Stimulated activated CD4-positive, alpha-beta T cell treated with anti-CD3 and anti-CD28 coated beads, Interleukin-15, amount 100 ng/mL, for 1 hour (primary cell): ENCODE data around the gene TXNDC5.

Source experiments
- DNase-seq, 2 donors: peaks; one replicate each; pipeline ENCODE4 v3.0.0-alpha.2; 2020; ENCODE audit warnings: low read depth in 1 of 2, low spot score in 1 of 2

The TXNDC5 gene

DNA sequence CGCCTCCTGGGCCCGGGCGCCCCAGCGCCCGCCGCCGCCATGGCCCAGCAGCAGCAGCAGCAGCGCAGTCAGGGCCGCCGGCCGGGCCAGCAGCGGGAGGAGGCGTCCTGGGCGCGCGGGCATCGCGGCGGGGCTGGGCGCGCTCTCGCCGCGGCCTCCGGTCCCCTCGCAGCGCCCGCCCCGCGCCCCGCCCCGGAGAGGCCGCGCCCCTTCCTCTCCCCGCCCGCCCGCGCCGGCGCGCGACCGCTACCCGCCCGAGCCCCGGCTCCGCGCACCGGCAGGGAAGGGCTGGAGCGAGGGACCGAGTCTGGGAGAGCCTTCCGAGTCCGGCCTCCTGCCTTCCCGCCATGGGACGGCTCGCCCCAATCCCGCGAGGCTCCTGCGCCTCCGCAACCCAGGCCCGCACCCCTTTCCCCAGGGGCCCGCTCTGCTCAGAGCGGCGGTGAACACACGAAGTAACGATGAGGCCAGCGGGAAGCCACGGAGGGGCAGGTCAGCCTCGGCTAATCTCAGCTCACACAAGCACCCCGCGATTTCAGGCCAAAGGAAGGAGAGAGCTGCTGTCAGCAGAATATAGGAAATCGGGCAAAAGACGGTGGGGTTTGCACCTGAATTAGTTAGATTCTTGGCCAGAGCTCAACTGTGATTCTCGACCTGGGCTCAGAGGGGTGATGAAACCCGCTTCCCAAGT lies at the start of gene TXNDC5:
TXNDC5 (minus strand) TSS at position 135 of the 691 bp plus-strand sequence; CDS start at position 123, 12 bp downstream.
- peak; percentile 37 to 72 for DNase-seq

DNA sequence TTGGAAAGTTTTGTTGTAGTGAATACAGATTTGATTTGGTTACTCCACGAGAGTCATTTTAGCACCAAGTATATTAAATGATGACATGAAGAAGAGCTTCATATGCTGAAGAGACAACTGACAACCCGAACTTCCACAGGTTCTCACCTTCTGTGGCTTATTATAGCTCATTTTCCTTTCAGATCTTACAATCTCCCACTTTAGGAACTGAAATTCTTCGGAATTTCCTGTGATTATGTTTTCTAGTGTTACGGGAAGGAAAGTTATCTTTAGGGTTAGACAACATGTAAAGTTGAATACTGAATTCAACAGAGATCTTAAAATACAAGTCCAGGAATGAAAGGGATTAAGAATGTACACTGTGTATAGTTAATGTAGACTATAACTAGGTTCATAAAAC lies 49.6 kb upstream of the TXNDC5 start:
- no peak for DNase-seq

DNA sequence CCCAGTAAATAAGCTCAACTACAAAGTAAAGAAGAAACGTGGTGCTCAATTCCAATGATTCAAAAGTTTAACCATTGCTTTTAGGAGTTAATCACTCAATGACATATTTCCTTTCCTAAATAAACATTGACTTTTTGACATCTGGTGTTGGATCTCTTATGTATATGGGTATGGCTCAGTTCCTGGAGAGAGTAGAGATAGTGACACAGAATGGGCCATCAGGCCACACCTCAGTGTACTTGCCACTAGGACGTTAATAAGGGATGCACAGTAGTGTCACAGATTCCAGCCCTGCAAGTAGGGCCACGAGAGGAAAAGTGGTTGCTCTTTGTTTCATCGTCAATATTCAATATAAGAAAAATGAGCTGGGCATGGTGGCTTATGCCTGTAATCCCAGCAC lies 48.9 kb upstream of the TXNDC5 start:
- no peak for DNase-seq

DNA sequence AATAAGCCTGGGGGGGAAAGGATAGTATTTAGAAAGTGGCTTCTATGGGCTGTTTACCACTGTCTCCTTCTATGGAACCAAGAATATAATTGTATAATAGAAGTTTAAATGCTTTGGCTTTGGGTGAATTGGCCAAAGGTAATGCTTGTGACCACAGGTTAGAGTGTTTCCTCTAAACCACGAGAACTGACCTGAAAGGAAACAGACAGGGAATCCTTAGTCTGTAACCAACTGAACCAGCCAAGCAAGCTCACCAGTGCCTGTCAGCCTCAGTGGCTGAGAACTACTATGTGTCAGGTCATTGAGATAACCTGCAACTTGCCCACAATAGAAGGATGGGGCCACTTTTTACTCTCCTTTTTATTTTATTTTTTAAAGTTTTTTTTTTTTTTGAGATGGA lies 47.9 kb upstream of the TXNDC5 start:
- no peak for DNase-seq

DNA sequence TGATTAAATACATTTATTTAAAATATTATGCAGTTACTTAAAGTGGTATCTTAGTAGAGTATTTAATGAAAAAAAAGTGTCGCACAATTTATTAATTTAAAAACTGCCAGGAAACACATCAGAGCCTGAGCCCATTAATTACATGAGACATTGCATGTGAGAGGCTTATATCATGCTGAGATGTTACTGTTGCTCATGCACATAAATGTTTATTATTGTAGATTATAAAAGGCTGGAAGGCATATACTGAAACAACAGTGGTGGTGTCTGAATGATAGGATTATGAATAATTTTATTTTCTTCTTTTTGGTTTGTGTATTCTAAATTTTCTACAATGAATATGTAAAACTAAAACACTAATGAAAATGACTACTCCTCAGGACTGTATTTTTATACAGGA lies 45.7 kb upstream of the TXNDC5 start:
- DNase-seq: no peak

DNA sequence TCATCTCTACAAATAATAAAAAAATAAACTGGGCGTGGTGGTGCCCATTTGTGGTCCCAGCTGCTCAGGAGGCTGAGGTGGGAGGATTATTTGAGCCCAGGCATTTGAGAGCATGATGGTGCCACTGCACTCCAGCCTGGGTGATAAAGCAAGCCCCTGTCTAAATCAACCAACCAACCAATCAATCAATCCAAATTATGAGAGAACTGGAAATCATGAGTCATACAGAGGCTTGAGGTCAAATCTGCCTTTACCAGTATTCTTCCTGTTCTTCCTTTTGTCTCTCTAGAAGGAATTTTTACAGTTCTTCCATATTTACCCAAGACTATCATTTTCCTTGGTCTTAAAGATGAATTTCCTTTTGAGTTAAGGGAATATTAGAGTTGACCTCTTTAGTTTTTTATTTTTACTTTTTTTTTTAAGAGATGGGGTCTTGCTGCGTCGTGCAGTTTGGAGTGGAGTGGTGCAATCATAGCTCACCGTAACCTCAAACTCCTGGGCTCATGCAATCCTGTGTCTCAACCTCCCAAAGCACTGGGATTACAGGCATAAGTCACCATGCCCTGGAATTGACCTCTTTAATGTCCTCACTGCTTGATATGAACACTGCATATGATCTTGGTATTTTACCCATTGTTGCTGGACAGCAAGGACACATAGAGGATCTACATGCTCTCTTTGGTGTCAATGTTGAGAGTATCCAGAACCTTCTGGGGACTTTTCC lies 44.1 kb upstream of the TXNDC5 start:
- DNase-seq: no peak

DNA sequence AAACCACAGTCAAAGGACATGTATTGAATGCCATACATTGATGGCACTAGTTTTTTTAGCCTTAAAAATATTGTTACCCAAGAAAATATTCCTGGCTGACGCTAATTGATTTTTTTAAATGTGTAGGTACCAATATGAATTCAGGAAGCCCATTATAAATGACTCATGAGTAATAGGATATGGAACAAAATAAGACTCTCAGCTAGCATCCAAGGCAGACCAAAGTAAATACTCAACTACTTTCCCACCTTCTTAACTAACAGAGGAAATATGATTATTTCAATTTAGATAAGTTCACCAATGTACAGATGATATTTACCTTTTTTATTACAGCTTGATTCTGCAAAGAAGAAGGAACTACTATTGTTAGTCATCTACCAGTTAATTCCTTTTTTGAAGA lies 43.2 kb upstream of the TXNDC5 start:
- DNase-seq: no peak

DNA sequence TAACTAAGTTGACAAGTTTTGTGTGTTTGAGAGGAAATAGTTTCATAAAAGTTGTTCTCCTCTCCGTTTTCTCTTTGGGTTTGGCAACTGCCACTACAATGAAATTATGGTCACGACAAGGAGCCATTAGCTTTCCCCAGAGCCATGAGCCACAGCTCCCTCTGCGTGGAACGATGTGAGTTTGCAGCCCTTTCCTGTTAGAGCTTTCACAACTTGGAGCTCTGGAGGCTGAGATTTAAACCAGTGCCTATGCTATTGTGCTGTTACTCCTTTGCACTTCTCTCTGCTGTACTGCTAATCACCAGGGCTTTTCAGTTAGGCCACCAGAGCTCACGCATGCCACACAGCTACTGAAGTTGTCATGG lies 29.3 kb upstream of the TXNDC5 start:
- no peak for DNase-seq

DNA sequence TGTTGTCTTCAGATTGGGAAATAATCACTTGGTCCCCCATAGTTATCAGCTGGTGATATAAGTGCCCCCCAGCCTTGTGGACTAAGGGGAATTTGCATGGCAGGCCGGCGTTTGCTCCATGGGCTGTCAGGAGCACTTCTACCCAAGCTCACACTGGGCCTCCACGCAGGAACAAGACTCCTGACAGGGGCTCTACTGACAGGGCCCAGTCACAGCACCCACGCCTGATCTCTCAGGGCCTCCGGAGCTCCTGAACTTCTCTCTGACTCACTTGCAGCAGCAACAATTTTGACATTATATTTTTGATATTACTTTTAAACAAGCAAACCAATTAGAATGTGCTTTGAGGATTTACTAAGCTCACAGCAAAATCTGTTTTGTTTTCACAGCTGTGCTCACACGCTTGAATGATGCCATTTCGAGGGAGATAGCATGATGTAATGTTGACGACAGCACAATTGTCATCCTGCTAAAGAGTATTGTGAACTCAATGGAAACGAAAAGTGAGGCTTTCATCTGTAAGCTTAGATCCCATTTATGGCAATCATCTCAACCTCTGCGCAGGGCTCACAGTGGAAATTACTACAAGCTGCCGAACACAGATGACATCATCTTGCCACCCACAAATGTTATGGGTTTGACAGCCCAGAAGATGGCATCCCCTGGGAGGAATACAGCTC lies 28.7 kb upstream of the TXNDC5 start:
- DNase-seq: no peak

DNA sequence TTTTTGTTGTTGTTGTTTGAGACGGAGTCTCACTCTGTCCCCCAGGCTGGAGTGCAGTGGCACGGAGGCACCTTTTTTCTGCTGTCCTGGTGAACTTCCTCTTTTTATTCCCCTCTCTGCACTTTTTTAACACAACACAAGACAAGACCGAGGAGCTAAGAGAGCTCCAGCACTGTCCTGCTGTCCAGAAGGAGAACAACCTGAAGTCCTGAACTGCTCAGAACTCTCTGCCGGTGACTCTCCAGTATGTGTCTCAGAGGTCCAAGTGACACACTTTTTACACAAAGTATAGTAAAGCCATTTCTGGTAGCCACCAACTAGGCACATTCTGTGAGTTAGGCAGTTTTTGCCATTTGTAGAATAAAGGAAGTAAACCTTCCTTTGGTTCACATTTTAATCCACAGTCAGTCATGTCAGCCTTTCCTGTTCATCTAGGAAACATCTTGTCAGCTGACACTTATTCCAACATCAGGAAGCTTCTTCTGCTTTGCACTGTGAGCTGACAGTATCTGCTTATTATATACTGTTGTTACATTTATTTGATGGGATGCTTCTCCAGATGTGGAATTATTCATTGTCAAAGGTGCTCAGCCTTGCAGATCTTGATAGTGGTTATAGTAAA lies 28.1 kb upstream of the TXNDC5 start:
- no peak for DNase-seq

DNA sequence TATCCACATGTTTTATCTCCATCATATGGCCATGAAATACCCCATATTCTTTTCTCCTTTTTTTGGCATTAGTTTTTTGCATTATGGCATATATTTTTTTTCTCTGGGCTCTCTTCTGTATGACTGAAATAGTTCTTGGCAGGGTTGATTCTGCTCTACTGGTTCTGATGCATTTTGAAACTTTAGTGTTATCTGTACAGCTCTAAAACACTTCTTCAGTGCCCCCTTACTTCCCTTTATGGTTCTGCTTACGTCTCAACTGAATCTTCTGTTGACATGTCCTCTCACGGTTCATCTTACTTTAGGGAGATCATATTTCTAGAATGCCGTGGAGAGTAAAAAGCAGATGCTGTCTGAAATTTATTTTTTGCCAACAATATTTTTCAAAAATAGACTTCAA lies 23.2 kb upstream of the TXNDC5 start:
- no peak for DNase-seq

DNA sequence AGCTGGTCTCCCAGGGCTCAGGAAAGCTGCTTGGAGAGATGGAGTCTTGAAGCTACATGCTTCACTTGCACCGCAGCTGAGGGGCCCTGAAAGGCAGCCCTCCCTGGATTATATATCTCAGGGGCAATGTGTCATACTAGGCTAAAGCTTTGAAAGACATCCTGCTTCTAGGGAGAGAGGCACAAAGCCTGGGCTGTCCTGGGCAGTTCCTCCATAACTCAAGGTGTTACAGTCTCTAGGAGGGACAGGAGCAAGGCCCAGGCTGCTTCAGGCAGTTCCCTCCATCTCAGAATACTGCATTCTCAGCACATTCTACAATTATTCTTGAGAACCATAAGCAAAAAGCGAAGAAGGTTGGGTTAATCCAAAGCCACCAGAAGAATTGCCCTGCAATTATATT lies 22.0 kb upstream of the TXNDC5 start:
- DNase-seq: no peak

DNA sequence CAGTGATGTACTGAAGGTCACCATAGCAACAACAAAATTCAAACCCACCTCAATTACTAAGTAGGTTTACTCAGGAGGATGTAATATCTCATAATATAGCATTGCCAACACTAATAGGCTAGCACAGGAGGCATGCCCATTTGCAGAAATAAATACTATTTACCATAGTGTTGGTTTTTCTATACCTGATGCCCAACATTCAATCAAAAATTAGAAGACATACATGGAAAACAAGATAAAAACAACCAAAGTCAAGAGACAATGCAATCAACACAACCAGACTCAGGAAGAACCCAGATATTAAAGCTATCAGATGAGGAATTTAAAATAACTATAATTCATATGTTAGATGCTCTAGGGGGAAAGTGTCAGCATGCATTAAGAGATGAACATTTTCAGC lies 14.3 kb upstream of the TXNDC5 start:
- no peak for DNase-seq

DNA sequence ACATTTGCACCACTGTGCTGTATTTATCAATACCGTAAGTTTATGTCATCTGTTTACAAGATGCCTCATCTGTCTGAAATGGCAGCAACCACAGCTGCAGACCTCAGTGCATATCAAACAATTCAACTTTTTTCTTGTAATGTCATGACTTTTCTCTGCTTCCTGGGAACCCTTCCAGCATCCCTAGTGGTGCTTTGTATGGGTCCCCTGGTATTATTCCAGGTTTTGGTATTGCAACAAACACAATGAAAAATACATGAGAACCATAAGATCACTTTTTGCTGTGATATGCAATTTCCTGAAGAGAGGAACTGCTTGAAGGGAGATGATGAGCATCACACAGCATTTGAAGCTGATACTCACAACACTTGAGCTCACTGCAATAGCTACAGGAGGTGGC lies 12.0 kb upstream of the TXNDC5 start:
- DNase-seq: no peak

DNA sequence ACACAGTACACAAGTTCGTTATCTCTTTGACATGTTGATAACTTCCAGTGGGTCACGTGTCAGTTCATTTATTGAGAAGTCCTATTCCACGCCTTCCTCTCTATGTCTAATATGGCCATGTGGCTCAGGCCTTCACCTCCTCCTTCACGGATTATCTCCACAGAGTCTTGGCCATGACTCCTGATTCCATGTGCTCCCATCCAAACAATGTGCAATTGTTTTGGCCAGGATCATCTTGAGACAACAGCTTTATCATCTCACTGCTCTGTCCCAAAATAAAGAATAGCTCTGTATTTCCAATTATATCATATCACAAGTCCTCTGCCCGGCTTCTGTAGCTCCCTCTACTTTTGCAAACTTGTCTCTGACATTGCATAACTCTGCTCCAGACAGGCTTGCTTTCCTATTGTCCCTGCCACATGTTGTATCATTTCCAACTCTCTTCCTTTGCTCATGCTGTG lies 11.1 kb upstream of the TXNDC5 start:
- DNase-seq: no peak

DNA sequence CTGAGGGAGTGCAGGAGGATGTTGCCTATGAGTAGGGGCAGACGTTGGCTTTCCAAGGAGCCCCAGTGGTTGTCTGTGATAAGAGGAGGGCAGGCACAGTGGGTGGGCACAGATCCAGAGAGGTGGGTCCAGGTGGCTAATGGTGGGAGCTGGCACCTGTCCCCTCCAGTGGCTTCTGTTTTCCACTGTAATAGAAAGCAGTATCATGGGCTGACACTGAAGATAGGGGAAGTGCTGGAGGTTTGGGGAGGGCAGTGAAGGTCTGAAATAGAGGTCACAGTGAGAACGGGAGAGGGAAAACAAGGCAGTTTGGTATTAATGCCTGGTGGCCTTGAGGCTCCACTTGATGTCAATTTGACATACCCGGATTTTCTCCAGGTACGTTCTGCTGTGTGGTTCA lies 10.5 kb upstream of the TXNDC5 start:
- DNase-seq: no peak

DNA sequence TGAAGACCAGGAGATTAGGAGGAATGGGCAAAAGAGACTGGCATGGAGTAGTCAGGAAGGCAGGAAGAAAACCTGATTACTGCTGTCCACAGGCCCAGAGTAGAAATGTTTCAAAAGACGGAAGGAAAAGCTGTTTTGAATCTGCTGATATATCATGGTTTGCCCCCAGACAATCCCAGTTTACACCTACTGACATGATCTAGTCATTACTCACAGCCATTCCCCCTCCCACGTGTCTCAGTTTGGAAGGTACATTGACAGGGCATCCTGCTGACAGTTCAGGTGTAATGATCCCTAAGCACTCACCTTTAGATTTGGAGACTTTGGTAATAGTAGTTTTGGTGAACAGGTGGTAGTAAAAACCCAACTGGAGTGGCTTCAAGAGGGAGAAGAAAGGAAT lies 9.8 kb upstream of the TXNDC5 start:
- DNase-seq: no peak

DNA sequence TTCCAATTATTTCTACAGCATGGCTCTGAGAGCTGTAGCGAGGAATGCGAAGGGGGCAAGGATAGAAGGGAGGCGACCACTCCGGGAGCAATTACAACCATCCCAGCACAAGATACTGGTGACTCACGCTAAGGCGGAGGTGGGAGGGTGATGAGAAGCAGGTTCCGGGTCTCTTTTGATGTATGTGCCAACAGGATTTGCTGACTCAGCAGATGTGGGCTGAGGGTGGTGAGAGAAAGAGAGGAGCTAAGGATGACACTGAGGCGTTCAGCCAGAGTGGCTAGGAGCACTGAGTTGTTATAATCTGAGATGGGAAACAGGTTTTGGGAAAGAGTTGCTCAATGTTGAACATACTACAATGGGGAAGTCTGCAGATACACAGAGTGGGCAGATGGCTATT lies 9.3 kb upstream of the TXNDC5 start:
- DNase-seq: peak in 1 of 2 donors; percentile 14

DNA sequence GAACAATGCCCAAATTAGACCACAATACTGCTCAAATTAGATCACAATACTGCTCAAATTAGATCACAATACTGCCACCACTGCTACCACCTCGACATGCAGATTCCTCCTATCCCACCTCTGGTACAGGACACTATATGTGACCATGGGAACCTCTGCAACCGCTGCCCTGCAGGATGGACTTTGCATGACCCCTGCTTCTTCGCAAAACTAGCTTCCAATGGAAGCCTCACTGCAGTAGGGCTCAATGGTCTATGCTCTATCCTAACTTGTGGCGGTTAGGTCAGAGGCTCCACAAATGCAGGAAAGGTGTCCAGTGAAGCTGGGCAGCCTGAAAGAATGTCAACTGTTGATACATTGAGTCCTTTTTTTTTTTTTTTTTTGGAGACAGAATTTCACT lies 7.8 kb upstream of the TXNDC5 start:
- no peak for DNase-seq

DNA sequence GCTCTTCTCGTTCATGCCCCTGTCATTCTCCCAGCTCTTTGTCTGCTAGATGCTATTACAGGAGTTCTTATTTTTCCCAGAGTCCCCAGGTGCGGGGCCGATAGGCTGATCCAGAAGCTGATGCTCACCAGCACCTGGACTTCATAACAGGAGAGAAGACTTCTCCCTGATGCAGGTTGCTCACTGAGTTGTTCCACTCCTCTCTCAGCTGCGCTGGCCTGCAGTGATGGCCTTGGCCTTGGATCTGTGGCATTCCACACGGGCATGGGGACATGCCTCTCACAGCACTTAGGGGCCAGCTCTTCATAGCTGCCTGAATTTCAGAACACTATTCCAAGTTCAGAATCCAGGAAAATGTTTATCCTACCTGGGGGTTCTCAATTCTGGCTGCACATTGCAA lies 7.1 kb upstream of the TXNDC5 start:
- no peak for DNase-seq

DNA sequence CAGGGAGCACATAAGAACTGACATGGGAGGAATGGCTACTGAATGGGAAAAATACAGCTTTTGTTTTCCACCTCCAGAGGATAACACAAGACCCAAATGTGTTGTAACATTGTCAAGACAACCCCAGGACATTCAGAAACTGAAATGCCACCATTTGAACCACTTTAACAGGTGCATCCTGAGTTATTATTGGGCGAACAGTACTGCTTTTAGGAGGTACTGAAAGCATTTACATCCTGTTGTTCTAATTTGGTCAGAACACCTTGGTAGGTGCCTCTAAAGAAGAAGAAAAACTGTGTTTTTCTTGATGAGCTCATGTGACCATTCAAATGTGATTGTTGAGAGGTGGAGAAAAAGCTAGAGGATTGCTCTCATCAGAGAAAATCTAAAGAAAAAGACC lies 6.4 kb upstream of the TXNDC5 start:
- no peak for DNase-seq
